ENCODE results near the gene CREG2.
A peak's percentile ranks its signal among the peaks of the same experiment; 100 is the strongest.

The CREG2 gene

DNA sequence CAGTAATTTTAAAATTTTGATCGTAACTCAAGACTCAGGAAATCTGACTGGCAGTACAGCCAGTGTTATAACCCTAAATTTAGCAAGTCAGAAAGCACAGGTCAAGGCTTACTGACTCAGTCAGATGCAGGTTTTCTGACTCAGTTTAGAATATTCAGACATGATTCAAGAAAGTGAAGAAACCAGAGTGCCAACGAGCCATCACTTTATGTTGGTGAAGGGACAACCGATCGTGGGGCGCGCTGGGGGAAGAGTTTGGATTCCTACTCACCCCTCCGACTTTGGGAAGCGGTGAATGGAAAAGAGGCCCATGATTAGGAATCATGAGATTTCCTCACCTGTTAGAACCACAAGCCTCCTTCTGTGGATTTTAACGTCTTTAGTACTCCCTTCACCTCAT is 79.8 kb downstream of the CREG2 start:
- no peak for TF ChIP-seq CTCF (IDR thresholded peaks at IDR 0.05; ENCODE audit: insufficient read depth, low read depth, low read length, missing control alignments)
- H3K4me3 ChIP-seq (ENCODE audit: low read depth, low read length), result peak overlapping the region; percentile 95
- peak; percentile 16 for DNase-seq (ENCODE audit: low read depth)

GRCh38 chr2:101306410-101306809 is 80.9 kb downstream of the CREG2 start:
- peak; percentile 6 for DNase-seq (ENCODE audit: low read depth)
- no peak for TF ChIP-seq CTCF (IDR thresholded peaks at IDR 0.05; ENCODE audit: insufficient read depth, low read depth, low read length, missing control alignments)
- peak overlapping the region; percentile 95 for H3K4me3 ChIP-seq (ENCODE audit: low read depth, low read length)

- H3K4me3 ChIP-seq (ENCODE audit: low read depth, low read length), result no peak overlapping the region
- no peak for DNase-seq (ENCODE audit: low read depth)
- TF ChIP-seq CTCF (IDR thresholded peaks at IDR 0.05; ENCODE audit: insufficient read depth, low read depth, low read length, missing control alignments), result no peak
Observed at GRCh38 chr2:101305492-101306078, 81.7 kb downstream of the CREG2 start.

GRCh38 chr2:101305035-101305434 is 82.3 kb downstream of the CREG2 start:
- DNase-seq (ENCODE audit: low read depth), result no peak
- no peak for TF ChIP-seq CTCF (IDR thresholded peaks at IDR 0.05; ENCODE audit: insufficient read depth, low read depth, low read length, missing control alignments)
- no peak overlapping the region for H3K4me3 ChIP-seq (ENCODE audit: low read depth, low read length)

GRCh38 chr2:101303688-101304087 is 83.6 kb downstream of the CREG2 start:
- no peak for DNase-seq (ENCODE audit: low read depth)
- TF ChIP-seq CTCF (IDR thresholded peaks at IDR 0.05; ENCODE audit: insufficient read depth, low read depth, low read length, missing control alignments), result no peak

GRCh38 chr2:101302016-101302415 is 85.3 kb downstream of the CREG2 start:
- H3K4me3 ChIP-seq (ENCODE audit: low read depth, low read length), result no peak overlapping the region
- no peak for TF ChIP-seq CTCF (IDR thresholded peaks at IDR 0.05; ENCODE audit: insufficient read depth, low read depth, low read length, missing control alignments)

More at GRCh38 chr2:101303688-101304087, 83.6 kb downstream of the CREG2 start:
- no peak overlapping the region for H3K4me3 ChIP-seq (ENCODE audit: low read depth, low read length)

DNA sequence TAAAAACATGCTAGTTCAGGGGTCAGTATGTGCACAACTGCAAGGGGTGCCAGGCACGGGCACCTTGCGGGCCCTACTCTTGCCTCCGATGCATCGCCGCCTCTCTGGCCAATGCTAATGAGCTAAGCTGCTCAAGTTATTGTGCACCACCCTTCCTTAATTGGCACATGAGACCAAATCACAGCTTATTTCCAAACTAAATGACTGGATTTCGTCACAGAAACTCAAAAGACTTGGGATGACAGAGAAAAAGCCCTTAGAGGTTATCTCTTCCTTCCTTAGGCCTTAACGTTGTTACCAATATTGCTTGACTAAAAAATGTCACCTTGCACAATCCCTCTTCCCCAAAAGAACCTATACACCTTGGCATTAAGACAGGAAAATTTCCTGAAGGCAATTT is 86.5 kb downstream of the CREG2 start:
- no peak for TF ChIP-seq CTCF (IDR thresholded peaks at IDR 0.05; ENCODE audit: insufficient read depth, low read depth, low read length, missing control alignments)
- DNase-seq (ENCODE audit: low read depth), result no peak
- H3K4me3 ChIP-seq (ENCODE audit: low read depth, low read length), result no peak overlapping the region

More at GRCh38 chr2:101302016-101302415, 85.3 kb downstream of the CREG2 start:
- no peak for DNase-seq (ENCODE audit: low read depth)

Data from GM12865 (cell line).